Diencephalon (tissue), 1 donor: Measurements from ENCODE around the gene DUS2. TPM values are rescaled to one million over a fixed set of nuclear protein-coding genes. Genes with fewer than 3 reads are reported as not detected.

Experiments used
- small RNA-seq: library from RNA; depleted of rRNA; stranded (forward); fragments of <200 nt; gene quantifications from one replicate; pipeline ENCODE3, GENCODE V24; 2014
- total RNA-seq: library from RNA; depleted of rRNA; stranded (reverse); fragments of >200 nt; gene quantifications from one replicate; pipeline ENCODE4 v1.2.3, GENCODE V29; 2014

Gene DUS2
- 11.8 TPM for total RNA-seq

GRCh38 chr16:68022728-68023537 lies at the start of gene DUS2, which contains the start of gene DDX28:
TSS of gene DUS2 (plus strand) at chr16:68023284. CDS start at chr16:68038024, 14,740 bp downstream.
TSS of gene DDX28 (minus strand) at chr16:68023232. CDS start at chr16:68023202, 30 bp downstream.

GRCh38 chr16:67979955-67980678 lies 43.0 kb upstream of the DUS2 start, which contains the start of gene DPEP3:
TSS of gene DPEP3 (minus strand) at chr16:67980499. CDS start at chr16:67980380, 119 bp downstream.

DNA sequence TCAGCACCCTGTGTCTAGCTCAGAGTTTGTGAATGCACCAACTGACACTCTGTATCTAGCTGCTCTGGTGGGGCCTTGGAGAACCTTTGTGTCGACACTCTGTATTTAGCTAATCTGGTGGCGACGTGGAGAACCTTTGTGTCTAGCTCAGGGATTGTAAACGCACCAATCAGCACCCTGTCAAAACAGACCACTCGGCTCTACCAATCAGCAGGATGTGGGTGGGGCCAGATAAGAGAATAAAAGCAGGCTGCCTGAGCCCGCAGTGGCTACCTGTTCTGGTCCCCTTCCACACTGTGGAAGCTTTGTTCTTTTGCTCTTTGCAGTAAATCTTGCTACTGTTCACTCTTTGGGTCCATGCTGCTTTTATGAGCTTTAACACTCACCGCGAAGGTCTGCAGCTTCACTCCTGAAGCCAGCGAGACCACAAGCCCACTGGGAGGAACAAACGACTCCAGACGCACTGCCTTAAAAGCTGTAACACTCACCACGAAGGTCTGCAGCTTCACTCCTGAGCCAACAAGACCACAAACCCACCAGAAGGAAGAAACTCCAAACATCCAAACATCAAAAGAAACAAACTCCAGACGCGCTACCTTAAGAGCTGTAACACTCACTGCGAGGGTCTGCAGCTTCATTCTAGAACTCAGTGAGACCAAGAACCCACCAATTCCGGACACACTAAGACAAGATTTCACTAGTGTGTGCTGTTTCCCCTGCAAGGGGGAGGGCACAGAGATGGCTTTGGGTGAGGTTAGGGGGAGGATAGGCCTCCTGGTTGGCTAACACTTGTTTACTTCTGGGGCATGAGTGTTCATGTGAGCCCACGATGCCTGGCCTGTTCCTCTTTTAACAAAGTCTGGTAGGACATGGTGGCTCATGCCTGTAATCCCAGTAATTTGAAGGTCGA lies 24.1 kb upstream of the DUS2 start, which contains the start of gene DPEP2:
Gene DPEP2 (minus strand): TSS at position 706 of the 910 bp plus-strand sequence. CDS start 6,272 bp downstream, outside the sequence.

GRCh38 chr16:68015681-68016080 lies 7.4 kb upstream of the DUS2 start, which contains the start of gene DPEP2NB:
TSS of gene DPEP2NB (minus strand) at chr16:68015911. CDS start at chr16:68015770, 141 bp downstream.

DNA sequence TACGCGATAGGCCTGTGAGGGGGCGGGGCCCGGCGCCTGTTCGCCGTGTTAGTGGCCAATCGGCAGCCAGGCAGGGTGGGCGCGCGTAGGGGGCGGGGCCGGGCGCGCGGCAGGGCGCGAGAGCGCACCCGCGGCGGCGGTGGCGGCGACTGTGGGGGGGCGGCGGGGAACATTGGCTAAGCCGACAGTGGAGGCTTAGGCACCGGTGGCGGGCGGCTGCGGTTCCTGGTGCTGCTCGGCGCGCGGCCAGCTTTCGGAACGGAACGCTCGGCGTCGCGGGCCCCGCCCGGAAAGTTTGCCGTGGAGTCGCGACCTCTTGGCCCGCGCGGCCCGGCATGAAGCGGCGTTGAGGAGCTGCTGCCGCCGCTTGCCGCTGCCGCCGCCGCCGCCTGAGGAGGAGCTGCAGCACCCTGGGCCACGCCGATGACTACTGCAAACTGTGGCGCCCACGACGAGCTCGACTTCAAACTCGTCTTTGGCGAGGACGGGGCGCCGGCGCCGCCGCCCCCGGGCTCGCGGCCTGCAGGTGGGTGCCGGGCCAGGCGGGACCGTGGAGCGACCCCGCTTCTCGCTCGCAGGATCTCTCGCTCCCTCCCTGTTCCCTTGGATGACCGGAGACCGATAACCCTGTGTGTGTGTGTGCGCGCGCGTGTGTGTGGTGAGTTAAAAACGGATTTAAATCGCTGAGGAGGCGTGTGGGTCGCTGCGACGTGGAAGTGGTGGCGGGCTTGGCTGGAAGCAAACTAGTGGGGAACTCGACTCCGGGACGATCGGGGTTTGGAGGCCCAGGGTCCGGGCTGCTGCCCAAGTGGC lies 62.4 kb downstream of the DUS2 start, which contains the start of gene NFATC3:
Gene NFATC3 (plus strand): TSS at position 112 of the 813 bp plus-strand sequence. CDS start 312 bp downstream, at position 424.

Small RNA genes within 50 kb of the gene (small RNA-seq; reads per million reads assigned to genes)
- gene RF00019: not detected
- not detected for gene RNU6-359P

Other genes starting within 250 kb of the DUS2 start
- gene RANBP10, start 216.7 kb upstream of the DUS2 start, total RNA-seq: 6.9 TPM
- gene TSNAXIP1, start 216.4 kb upstream of the DUS2 start, total RNA-seq: 6.2 TPM
- 23.8 TPM for gene THAP11, start 181.0 kb upstream of the DUS2 start, total RNA-seq
- 134 TPM for gene NUTF2, start 176.4 kb upstream of the DUS2 start, total RNA-seq
- 27.9 TPM for gene CENPT, start 175.6 kb upstream of the DUS2 start, total RNA-seq
- 52.4 TPM for gene EDC4, start 150.2 kb upstream of the DUS2 start, total RNA-seq
- not detected for gene NRN1L, start 138.4 kb upstream of the DUS2 start, total RNA-seq
- 11.8 TPM for gene PSKH1, start 130.0 kb upstream of the DUS2 start, total RNA-seq
- 1.8 TPM for gene CTRL, start 91.4 kb upstream of the DUS2 start, total RNA-seq
- 19.4 TPM for gene PSMB10, start 86.4 kb upstream of the DUS2 start, total RNA-seq
- 5.3 TPM for gene LCAT, start 79.2 kb upstream of the DUS2 start, total RNA-seq
- gene SLC12A4, start 54.6 kb upstream of the DUS2 start, total RNA-seq: 27.9 TPM
- gene DPEP3, start 42.8 kb upstream of the DUS2 start, total RNA-seq: 0.23 TPM
- gene DPEP2, start 23.8 kb upstream of the DUS2 start, total RNA-seq: 1.4 TPM
- not detected for gene DPEP2NB, start 7.4 kb upstream of the DUS2 start, total RNA-seq
- 10.4 TPM for gene DDX28, start 52 bp upstream of the DUS2 start, total RNA-seq
- gene NFATC3, start 62.1 kb downstream of the DUS2 start, total RNA-seq: 27.5 TPM
- 0.92 TPM for gene ESRP2, start 212.8 kb downstream of the DUS2 start, total RNA-seq
- gene PLA2G15, start 222.1 kb downstream of the DUS2 start, total RNA-seq: 28.8 TPM
- gene SLC7A6, start 241.2 kb downstream of the DUS2 start, total RNA-seq: 26.1 TPM